H1 (cell line): ENCODE measurements around the gene POLA1.

Experiments used
- CTCF ChIP-seq, 3 experiments: IDR thresholded peaks; 1 replicate in 2 of 3; 2 replicates in 1 of 3; pipeline versions ENCODE4 v1.5.1 to v1.6.1; 2011; ENCODE audit warnings: low read length in 3 of 3, mild to moderate bottlenecking in 3 of 3, inconsistent platforms in 2 of 3, low read depth in 1 of 3, moderate library complexity in 1 of 3; ENCODE audit not compliant: insufficient read depth in 1 of 3; ENCODE audit errors: control extremely low read depth in 1 of 3
- POLR2A ChIP-seq, 2 experiments: IDR thresholded peaks; 1 replicate in 1 of 2; 2 replicates in 1 of 2; pipeline ENCODE4 v1.6.1; 2011; ENCODE audit warnings: low read depth in 2 of 2, low read length in 2 of 2, mild to moderate bottlenecking in 2 of 2; ENCODE audit errors: control extremely low read depth in 1 of 2

- TF ChIP-seq POLR2A (IDR thresholded peaks at IDR 0.05; ENCODE audit: control extremely low read depth in 1 of 2, low read depth in 2 of 2, low read length in 2 of 2) (no peak), CTCF (IDR thresholded peaks at IDR 0.05; ENCODE audit: control extremely low read depth in 1 of 3, insufficient read depth in 1 of 3, low read depth in 1 of 3, low read length in 3 of 3) (no peak)
These were observed 308.3 kb downstream of the POLA1 start for GRCh38 chrX:25001808-25002660.
